B cell (primary cell): Measurements from ENCODE around the gene FBXW4.
A peak's percentile ranks its signal among the peaks of the same experiment; 100 is the strongest.

Source experiments
- CTCF ChIP-seq: fragments of 200-600 bp; IDR thresholded peaks from one replicate; pipeline ENCODE4 v1.8.0; 2022; ENCODE audit warnings: antibody characterized with exemption, mild to moderate bottlenecking
- EZH2 ChIP-seq: IDR thresholded peaks from 2 replicates; pipeline ENCODE4 v1.6.1; 2012; ENCODE audit warnings: borderline replicate concordance, low read depth, mild to moderate bottlenecking, moderate library complexity, low read length; ENCODE audit not compliant: insufficient read depth, poor library complexity, severe bottlenecking

- TF ChIP-seq CTCF: peak; percentile 85
- TF ChIP-seq EZH2: no peak
Measured at GRCh38 chr10:101569622-101570427, 125.1 kb downstream of the FBXW4 start.
